ENCODE results near the gene POLA2.

The POLA2 gene

GRCh38 chr11:65341856-65342255, 80.1 kb downstream of the POLA2 start:
- Histone ChIP-seq H3K27ac (ENCODE audit: low read depth, low read length) (no peak overlapping the region), H3K4me3 (ENCODE audit: low read depth in 1 of 5, low read length in 5 of 5) (no peak overlapping the region), H3K9ac (ENCODE audit: low read length in 5 of 5) (no peak overlapping the region), H3K36me3 (ENCODE audit: control insufficient read depth in 5 of 5, insufficient read depth in 5 of 5, low read length in 5 of 5) (peaks cover 5 to 76% (median 70%) of the 10 kb centered on the region in 5 donors), H3K4me1 (ENCODE audit: control insufficient read depth in 5 of 5, insufficient read depth in 5 of 5, low read length in 5 of 5) (peaks cover 0 to 5% (median 0%) of the 10 kb centered on the region in 5 donors), H3K27me3 (ENCODE audit: control insufficient read depth in 5 of 5, insufficient read depth in 4 of 5, low read length in 5 of 5) (no peaks in the 10 kb centered on the region), H3K9me3 (ENCODE audit: control insufficient read depth in 5 of 5, low read length in 5 of 5) (no peaks in the 10 kb centered on the region)

Data from subcutaneous abdominal adipose tissue (tissue), 5 donors.